T-helper 17 cell (primary cell): Measurements from ENCODE around the gene SESN2. TPM values are rescaled to one million over a fixed set of nuclear protein-coding genes. Genes with fewer than 3 reads are reported as not detected.

Experiments
- ATAC-seq: fragments of 150-1000 bp; cut with Tn5 transposase; 2 replicates; pipeline ENCODE4 v1.10.0; 2021; ENCODE audit warnings: mild to moderate bottlenecking, moderate library complexity
- DNase-seq, 3 donors: peaks; one replicate each; pipeline versions ENCODE4 v3.0.0 to v3.0.0-alpha.2; 2020 to 2021
- H3K9me3 ChIP-seq: one replicate; pipeline ENCODE4 v1.7.0; 2013; ENCODE audit warnings: low read length, mild to moderate bottlenecking; ENCODE audit not compliant: control insufficient read depth, poor library complexity, severe bottlenecking
- H3K27ac Mint-ChIP-seq: one replicate; pipeline ENCODE4 v1.8.0; 2022; ENCODE audit warnings: mild to moderate bottlenecking, moderate library complexity, mixed read lengths
- H3K27me3 Mint-ChIP-seq: one replicate; pipeline ENCODE4 v1.8.0; 2022; ENCODE audit warnings: mixed read lengths
- H3K36me3 Mint-ChIP-seq: one replicate; pipeline ENCODE4 v1.8.0; 2022; ENCODE audit warnings: low read depth, mixed read lengths
- H3K4me1 Mint-ChIP-seq: one replicate; pipeline ENCODE4 v1.8.0; 2022; ENCODE audit warnings: mild to moderate bottlenecking, mixed read lengths
- H3K4me3 Mint-ChIP-seq: one replicate; pipeline ENCODE4 v1.8.0; 2022; ENCODE audit warnings: mild to moderate bottlenecking, moderate library complexity, mixed read lengths
- total RNA-seq, 4 donors: library from RNA in 2 of 4; stranded (reverse) in 2 of 4; gene quantifications; one replicate each; pipeline ENCODE4 v1.2.3 and lab custom pipeline; 2022 to 2026

The SESN2 gene
- total RNA-seq, 2 donors from 2014 or later: 16.6 to 35.3 TPM

DNA sequence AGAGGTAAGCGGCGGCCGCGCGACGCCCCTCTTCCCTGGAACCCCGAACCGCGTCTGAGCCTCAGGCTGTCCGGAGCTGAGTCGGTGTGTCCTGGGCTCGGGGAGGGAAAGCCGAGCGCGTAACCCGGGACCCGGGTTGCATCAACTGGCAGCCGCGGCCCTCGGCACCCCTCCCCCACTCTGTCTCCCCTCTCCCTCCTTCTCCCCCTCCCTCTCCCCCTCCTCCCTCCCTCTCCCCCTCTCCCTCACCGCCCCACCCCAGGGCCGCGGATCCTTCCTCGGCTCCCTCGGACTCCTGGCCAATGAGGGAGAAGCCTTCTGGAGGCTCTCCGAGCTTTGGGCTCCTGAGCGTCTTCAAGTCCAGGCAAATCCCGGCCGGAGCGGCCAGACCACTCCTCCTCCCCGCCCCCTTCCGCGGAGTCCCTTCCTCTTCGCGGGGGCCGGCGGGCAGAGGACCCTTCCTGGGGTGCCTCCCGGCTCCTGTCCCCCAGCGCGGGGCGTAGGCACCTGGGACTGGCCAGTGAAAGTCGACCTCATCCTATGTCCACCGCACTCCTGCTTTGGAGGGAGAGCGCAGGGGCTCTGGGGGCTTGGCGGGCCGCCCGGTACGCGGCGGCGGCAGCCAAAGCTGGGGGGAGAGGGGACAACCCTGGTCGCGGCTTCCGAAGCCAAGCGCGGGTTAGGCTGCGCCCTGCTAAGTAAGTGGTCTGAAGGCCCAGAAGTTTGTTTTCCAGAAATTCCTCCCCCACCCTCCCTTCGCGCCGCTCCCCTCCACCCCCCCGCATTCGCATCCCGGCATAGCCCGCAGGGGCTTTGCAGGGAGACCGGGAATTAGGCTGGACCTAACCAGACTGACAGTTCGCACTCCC, 850 bp downstream of the SESN2 start:
- Mint-ChIP-seq H3K27me3 (no peaks in the 10 kb centered on the region), H3K4me1 (peaks cover 32% of the 10 kb centered on the region), H3K36me3 (no peaks in the 10 kb centered on the region), H3K27ac (peak overlapping the region; percentile 9), H3K4me3 (peak overlapping the region; percentile 88)
- H3K9me3 ChIP-seq: no peaks in the 10 kb centered on the region
- no peak for DNase-seq
- ATAC-seq: no peak

DNA sequence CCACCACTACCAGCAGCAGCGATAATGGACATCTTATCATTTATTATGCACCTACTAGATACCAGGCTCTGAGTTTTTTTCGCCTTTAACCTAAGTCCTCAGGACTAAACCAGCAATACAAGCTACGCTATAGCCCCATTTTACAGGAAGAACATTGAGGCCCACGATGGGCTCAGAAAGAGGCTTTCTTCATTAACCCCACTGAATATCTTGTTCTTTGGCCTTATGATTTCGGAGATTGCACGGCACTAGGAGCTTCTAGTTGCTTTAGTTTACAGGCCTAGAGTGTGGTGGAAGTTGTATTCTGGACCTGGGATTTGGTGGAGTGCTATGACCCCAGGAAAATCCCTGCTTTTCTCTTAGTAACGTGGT, 1.5 kb downstream of the SESN2 start:
- peaks cover 34% of the 10 kb centered on the region for H3K4me1 Mint-ChIP-seq
- no peak for DNase-seq
- ATAC-seq: no peak
- no peak overlapping the region for H3K27ac Mint-ChIP-seq
- H3K4me3 Mint-ChIP-seq: peak overlapping the region; percentile 88
- no peaks in the 10 kb centered on the region for H3K27me3 Mint-ChIP-seq
- H3K9me3 ChIP-seq: no peaks in the 10 kb centered on the region
- H3K36me3 Mint-ChIP-seq: no peaks in the 10 kb centered on the region

- no peak overlapping the region for H3K27ac Mint-ChIP-seq
- H3K4me3 Mint-ChIP-seq: no peak overlapping the region
- DNase-seq (no peak), ATAC-seq (no peak)
- H3K36me3 Mint-ChIP-seq: no peaks in the 10 kb centered on the region
- H3K4me1 Mint-ChIP-seq: peaks cover 23% of the 10 kb centered on the region
- H3K27me3 Mint-ChIP-seq: no peaks in the 10 kb centered on the region
- H3K9me3 ChIP-seq: no peaks in the 10 kb centered on the region
Measured at GRCh38 chr1:28264897-28265296, 5.6 kb downstream of the SESN2 start.

DNA sequence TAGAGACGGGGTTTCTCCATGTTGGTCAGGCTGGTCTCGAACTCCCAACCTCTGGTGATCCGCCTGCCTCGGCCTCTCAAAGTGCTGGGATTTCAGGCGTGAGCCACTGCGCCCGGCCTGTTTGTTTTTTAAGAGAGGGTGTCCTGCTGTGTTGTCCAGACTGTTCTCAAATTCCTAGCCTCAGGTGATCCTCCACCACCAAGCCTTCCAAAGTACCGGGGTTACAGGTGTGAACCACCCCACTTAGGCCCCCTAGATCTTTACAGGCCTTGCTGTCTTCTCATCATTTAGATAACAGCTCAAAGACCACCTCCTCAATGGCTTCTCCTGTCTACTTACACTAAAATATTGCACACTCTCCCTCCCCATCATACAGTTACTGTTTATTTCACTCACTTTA, 6.3 kb downstream of the SESN2 start:
- Mint-ChIP-seq H3K4me3 (no peak overlapping the region), H3K36me3 (no peaks in the 10 kb centered on the region), H3K4me1 (peaks cover 23% of the 10 kb centered on the region), H3K27ac (no peak overlapping the region), H3K27me3 (no peaks in the 10 kb centered on the region)
- H3K9me3 ChIP-seq: no peaks in the 10 kb centered on the region
- no peak for DNase-seq
- no peak for ATAC-seq

GRCh38 chr1:28266920-28267322, 7.6 kb downstream of the SESN2 start:
- Mint-ChIP-seq H3K27me3 (no peaks in the 10 kb centered on the region), H3K4me1 (peaks cover 14% of the 10 kb centered on the region), H3K27ac (no peak overlapping the region), H3K4me3 (no peak overlapping the region), H3K36me3 (no peaks in the 10 kb centered on the region)
- no peaks in the 10 kb centered on the region for H3K9me3 ChIP-seq
- no peak for ATAC-seq
- DNase-seq: no peak

GRCh38 chr1:28267633-28268032, 8.3 kb downstream of the SESN2 start:
- ATAC-seq (no peak), DNase-seq (no peak)
- Mint-ChIP-seq H3K27me3 (no peaks in the 10 kb centered on the region), H3K27ac (peak overlapping the region; percentile 11), H3K4me1 (peaks cover 14% of the 10 kb centered on the region), H3K4me3 (no peak overlapping the region), H3K36me3 (no peaks in the 10 kb centered on the region)
- no peaks in the 10 kb centered on the region for H3K9me3 ChIP-seq

GRCh38 chr1:28269529-28269928, 10.2 kb downstream of the SESN2 start:
- Mint-ChIP-seq H3K27ac (no peak overlapping the region), H3K4me3 (no peak overlapping the region), H3K36me3 (no peaks in the 10 kb centered on the region), H3K27me3 (no peaks in the 10 kb centered on the region), H3K4me1 (peaks cover 11% of the 10 kb centered on the region)
- no peaks in the 10 kb centered on the region for H3K9me3 ChIP-seq
- ATAC-seq: no peak
- no peak for DNase-seq

GRCh38 chr1:28272215-28272852, 13.0 kb downstream of the SESN2 start:
- H3K9me3 ChIP-seq: no peaks in the 10 kb centered on the region
- H3K27ac Mint-ChIP-seq: no peak overlapping the region
- no peak overlapping the region for H3K4me3 Mint-ChIP-seq
- H3K27me3 Mint-ChIP-seq: no peaks in the 10 kb centered on the region
- ATAC-seq (no peak), DNase-seq (no peak)
- peaks cover 2% of the 10 kb centered on the region for H3K36me3 Mint-ChIP-seq
- H3K4me1 Mint-ChIP-seq: peaks cover 4% of the 10 kb centered on the region

GRCh38 chr1:28273216-28273860, 14.0 kb downstream of the SESN2 start:
- no peaks in the 10 kb centered on the region for H3K27me3 Mint-ChIP-seq
- H3K27ac Mint-ChIP-seq: no peak overlapping the region
- no peak overlapping the region for H3K4me3 Mint-ChIP-seq
- no peaks in the 10 kb centered on the region for H3K4me1 Mint-ChIP-seq
- ATAC-seq (no peak), DNase-seq (no peak)
- H3K36me3 Mint-ChIP-seq: peaks cover 9% of the 10 kb centered on the region
- no peaks in the 10 kb centered on the region for H3K9me3 ChIP-seq

- no peak for ATAC-seq
- peaks cover 6% of the 10 kb centered on the region for H3K4me1 Mint-ChIP-seq
Measured at GRCh38 chr1:28278763-28279162, 19.4 kb downstream of the SESN2 start.

DNA sequence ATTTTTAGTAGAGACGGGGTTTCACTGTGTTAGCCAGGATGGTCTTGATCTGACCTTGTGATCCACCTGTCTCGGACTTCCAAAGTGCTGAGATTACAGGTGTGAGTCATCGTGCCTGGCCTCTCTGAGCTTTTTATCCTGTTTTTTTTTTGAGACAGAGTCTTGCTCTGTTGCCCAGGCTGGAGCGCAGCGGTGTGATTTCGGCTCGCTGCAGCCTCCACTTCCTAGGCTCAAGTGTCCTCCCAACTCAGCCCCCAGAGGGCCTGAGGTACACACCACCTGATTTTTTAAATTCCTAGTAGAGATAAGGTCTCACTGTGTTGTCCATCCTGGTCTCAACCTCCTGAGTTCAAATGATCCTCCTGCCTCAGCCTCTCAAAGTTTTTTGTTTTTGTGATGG, 20.4 kb downstream of the SESN2 start:
- peak overlapping the region; percentile 60 for H3K27ac Mint-ChIP-seq
- peaks cover 9% of the 10 kb centered on the region for H3K36me3 Mint-ChIP-seq
- peaks cover 6% of the 10 kb centered on the region for H3K4me1 Mint-ChIP-seq
- ATAC-seq (no peak), DNase-seq (no peak)
- H3K4me3 Mint-ChIP-seq: no peak overlapping the region
- no peaks in the 10 kb centered on the region for H3K27me3 Mint-ChIP-seq
- no peaks in the 10 kb centered on the region for H3K9me3 ChIP-seq

More at GRCh38 chr1:28278763-28279162, 19.4 kb downstream of the SESN2 start:
- H3K4me3 Mint-ChIP-seq: no peak overlapping the region
- H3K27me3 Mint-ChIP-seq: no peaks in the 10 kb centered on the region
- no peak for DNase-seq
- no peak overlapping the region for H3K27ac Mint-ChIP-seq
- no peaks in the 10 kb centered on the region for H3K9me3 ChIP-seq
- H3K36me3 Mint-ChIP-seq: peaks cover 9% of the 10 kb centered on the region

DNA sequence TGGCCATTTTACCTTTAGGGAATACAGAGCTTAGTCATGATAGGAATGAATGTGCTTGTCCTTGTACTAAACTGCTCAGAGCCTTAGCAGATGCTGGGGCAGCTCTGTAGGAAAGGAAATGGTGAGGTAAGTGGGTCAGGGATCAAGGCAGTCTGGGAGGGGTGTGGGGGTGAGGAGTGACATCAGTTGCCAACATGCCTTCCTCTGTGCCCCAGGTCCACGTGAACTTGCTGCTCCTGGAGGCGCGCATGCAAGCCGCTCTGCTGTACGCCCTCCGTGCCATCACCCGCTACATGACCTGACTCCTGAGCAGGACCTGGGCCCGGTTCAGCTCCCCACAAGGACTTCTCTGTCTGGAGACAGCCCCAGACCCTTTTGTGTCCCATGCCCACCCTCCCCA, 21.2 kb downstream of the SESN2 start:
- Mint-ChIP-seq H3K27ac (peak overlapping the region; percentile 60), H3K36me3 (peaks cover 6% of the 10 kb centered on the region), H3K4me3 (peak overlapping the region; percentile 12), H3K4me1 (peaks cover 6% of the 10 kb centered on the region), H3K27me3 (no peaks in the 10 kb centered on the region)
- no peaks in the 10 kb centered on the region for H3K9me3 ChIP-seq
- DNase-seq: peak in 1 of 3 donors; percentile 10
- ATAC-seq: peak; percentile 89

GRCh38 chr1:28280977-28281381, 21.7 kb downstream of the SESN2 start:
- DNase-seq (no peak), ATAC-seq (no peak)
- H3K36me3 Mint-ChIP-seq: peaks cover 6% of the 10 kb centered on the region
- peaks cover 6% of the 10 kb centered on the region for H3K4me1 Mint-ChIP-seq
- H3K4me3 Mint-ChIP-seq: peak overlapping the region; percentile 12
- peak overlapping the region; percentile 60 for H3K27ac Mint-ChIP-seq
- H3K9me3 ChIP-seq: no peaks in the 10 kb centered on the region
- no peaks in the 10 kb centered on the region for H3K27me3 Mint-ChIP-seq
